NCI-H2196 (cell line): ENCODE data around the gene MRPL14.

Experiments
- DNase-seq: peaks from one replicate; lab custom pipeline; 2025; ENCODE audit not compliant: unreplicated experiment; lab: John Stamatoyannopoulos, UW

The MRPL14 gene

GRCh38 chr6:44067173-44068139, 59.8 kb downstream of the MRPL14 start:
- no peak for DNase-seq

- no peak for DNase-seq
Measured at GRCh38 chr6:44066394-44067172, 60.7 kb downstream of the MRPL14 start.

GRCh38 chr6:44065443-44066140, 61.7 kb downstream of the MRPL14 start:
- DNase-seq, result no peak

GRCh38 chr6:44064948-44065272, 62.3 kb downstream of the MRPL14 start:
- no peak for DNase-seq

GRCh38 chr6:44064089-44064947, 62.9 kb downstream of the MRPL14 start:
- no peak for DNase-seq

GRCh38 chr6:44063561-44064059, 63.6 kb downstream of the MRPL14 start:
- no peak for DNase-seq
